A549 (cell line): ENCODE results near the gene CYP27B1. TPM values are rescaled to one million over a fixed set of nuclear protein-coding genes. Genes with fewer than 3 reads are reported as not detected.

Experiments
- ATAC-seq, 2 experiments: fragments of 200-7000 bp in 1 of 2; fragments of >200 bp in 1 of 2; cut with Nextera tagmentation in 1 of 2; cut with Tn5 transposase in 1 of 2; 3 replicates each; pipeline versions ENCODE4 v1.8.0 to v1.9.1; 2018 to 2020; ENCODE audit warnings: mild to moderate bottlenecking in 1 of 2, moderate library complexity in 1 of 2
- CTCF ChIA-PET: fragments of 300-600 bp; sonication (Branson Sonifier 250); formaldehyde crosslinking; extraction: SDS; loops from one replicate; lab custom pipeline; 2021; ENCODE audit warnings: antibody characterized with exemption, inconsistent platforms; lab: Yijun Ruan, JAX
- POLR2A ChIA-PET: fragments of 350-600 bp; formaldehyde crosslinking; extraction: SDS; loops from one replicate; lab custom pipeline; 2021; ENCODE audit warnings: antibody characterized with exemption, inconsistent platforms; lab: Yijun Ruan, JAX
- DNase-seq, 2 experiments: peaks; one replicate each; pipeline versions ENCODE4 v3.0.0 to v3.0.0-alpha.2; 2011 to 2016; ENCODE audit warnings: low read depth in 1 of 2, low spot score in 1 of 2
- FAIRE-seq: peaks from 2 replicates; lab custom pipeline; 2011; peaks lifted over from hg19 to GRCh38; lab: Jason Lieb, UNC
- H3K27ac ChIP-seq, 2 experiments: fragments of >200 bp; sonication (Bioruptor Twin); formaldehyde crosslinking; 3 replicates each; pipeline ENCODE4 v1.5.1; 2016 to 2017
- H3K4me1 ChIP-seq: fragments of >200 bp; sonication (Bioruptor Twin); formaldehyde crosslinking; 3 replicates; pipeline ENCODE4 v1.6.1; 2016
- H3K4me2 ChIP-seq: fragments of >200 bp; sonication (Bioruptor Twin); formaldehyde crosslinking; 3 replicates; pipeline ENCODE4 v1.6.1; 2016
- H3K4me3 ChIP-seq: fragments of >200 bp; sonication (Bioruptor Twin); formaldehyde crosslinking; 3 replicates; pipeline ENCODE4 v1.5.1; 2016
- H3K9me3 ChIP-seq: fragments of >200 bp; sonication (Bioruptor Twin); formaldehyde crosslinking; 3 replicates; pipeline ENCODE4 v1.6.1; 2016
- CBX8 ChIP-seq: fragments of 200-600 bp; sonication (generic); IDR thresholded peaks from 2 replicates; pipeline ENCODE4 v1.6.1; 2016
- CHD2 ChIP-seq: fragments of 150-350 bp; IDR thresholded peaks from 2 replicates; pipeline ENCODE4 v1.6.1; 2014; ENCODE audit warnings: low read length; ENCODE audit not compliant: partially characterized antibody
- EHF ChIP-seq: fragments of 250-450 bp; sonication (Bioruptor Pico); IDR thresholded peaks from 2 replicates; pipeline ENCODE4 v1.5.0; 2020; ENCODE audit warnings: mild to moderate bottlenecking
- EP300 ChIP-seq, 2 experiments: fragments of >200 bp; sonication (Bioruptor Twin); formaldehyde crosslinking; IDR thresholded peaks; 2 replicates in 1 of 2; 3 replicates in 1 of 2; pipeline ENCODE4 v1.6.1; 2016 to 2017
- FOSL2 ChIP-seq, 2 experiments: fragments of 450-650 bp in 1 of 2; fragments of >200 bp in 1 of 2; sonication (Bioruptor Twin) in 1 of 2; formaldehyde crosslinking; IDR thresholded peaks; 2 replicates each; pipeline versions ENCODE4 v1.5.0 to v1.6.1; 2016 to 2020; ENCODE audit warnings: mild to moderate bottlenecking in 1 of 2, moderate library complexity in 1 of 2
- HDAC2 ChIP-seq: fragments of 200-600 bp; sonication (generic); IDR thresholded peaks from 2 replicates; pipeline ENCODE4 v1.6.1; 2016
- HOXB13 ChIP-seq: fragments of 250-450 bp; sonication (Bioruptor Pico); IDR thresholded peaks from 2 replicates; pipeline ENCODE4 v1.5.0; 2020; ENCODE audit warnings: low read depth, mild to moderate bottlenecking, moderate library complexity
- MYC ChIP-seq: IDR thresholded peaks from 2 replicates; pipeline ENCODE4 v1.6.1; 2012; ENCODE audit warnings: mild to moderate bottlenecking, inconsistent platforms, low read length, improper control_type of control experiment, borderline replicate concordance
- PHF8 ChIP-seq: fragments of 200-600 bp; sonication (generic); IDR thresholded peaks from 2 replicates; pipeline ENCODE4 v1.6.1; 2016; ENCODE audit warnings: low read depth, mild to moderate bottlenecking, antibody characterized with exemption, moderate library complexity, borderline replicate concordance
- POLR2AphosphoS2 ChIP-seq: conservative IDR thresholded peaks from 2 replicates; pipeline ENCODE4 v1.6.1; 2012; ENCODE audit warnings: low read length, improper control_type of control experiment, inconsistent platforms
- RARB ChIP-seq: fragments of 250-450 bp; sonication (Bioruptor Pico); IDR thresholded peaks from 2 replicates; pipeline ENCODE4 v1.8.0; 2021; ENCODE audit warnings: mild to moderate bottlenecking, moderate library complexity
- TP53 ChIP-seq: fragments of 250-450 bp; sonication (Bioruptor Pico); IDR thresholded peaks from 2 replicates; pipeline ENCODE4 v1.5.0; 2021; ENCODE audit warnings: mild to moderate bottlenecking, moderate library complexity
- ZC3H11A ChIP-seq: fragments of 450-650 bp; IDR thresholded peaks from 2 replicates; pipeline ENCODE4 v1.6.1; 2014; ENCODE audit warnings: antibody characterized with exemption, mild to moderate bottlenecking
- ZNF302 ChIP-seq: fragments of 250-450 bp; sonication (Bioruptor Pico); IDR thresholded peaks from 2 replicates; pipeline ENCODE4 v1.9.0; 2021; ENCODE audit warnings: inconsistent platforms, mild to moderate bottlenecking, moderate library complexity
- WGBS: methylation state at CpG from one replicate; pipeline ENCODE4 v1.1.6; 2017; ENCODE audit errors: missing lambda C conversion rate; 5-methylcytosine and 5-hydroxymethylcytosine counted together
- polyA plus RNA-seq, 4 experiments: library from polyadenylated mRNA; depleted of rRNA in 3 of 4; stranded (reverse); fragments of >200 nt; fragmentation: RNase III in 1 of 4; extraction: RNeasy Plus Mini Kit Qiagen cat#74134 plus additional on column Dnase treatment in 1 of 4; gene quantifications; 2 replicates in 3 of 4; 3 replicates in 1 of 4; pipeline ENCODE4 v1.2.3, GENCODE V29; 2011 to 2017
- TF ChIP-seq, protein P1 (sequence below): IDR thresholded peaks from 2 replicates; pipeline ENCODE4 v1.6.1; 2012
- TF ChIP-seq, protein P2 (sequence below): fragments of >200 bp; sonication (Bioruptor Twin); formaldehyde crosslinking; IDR thresholded peaks from 2 replicates; pipeline ENCODE4 v1.6.1; 2016
- TF ChIP-seq, protein P3 (sequence below): fragments of 450-650 bp; IDR thresholded peaks from 2 replicates; pipeline ENCODE4 v1.6.1; 2014; ENCODE audit warnings: antibody characterized with exemption
- TF ChIP-seq, protein P4 (sequence below): fragments of >200 bp; sonication (Bioruptor Twin); formaldehyde crosslinking; IDR thresholded peaks from 3 replicates; pipeline ENCODE4 v1.5.1; 2016
- TF ChIP-seq, protein P5 (sequence below): fragments of 250-450 bp; sonication (Bioruptor Pico); IDR thresholded peaks from 2 replicates; pipeline ENCODE4 v1.5.0; 2021; ENCODE audit warnings: mild to moderate bottlenecking, moderate library complexity, borderline replicate concordance
- TF ChIP-seq, protein P6 (sequence below): fragments of >200 bp; sonication (Bioruptor Twin); formaldehyde crosslinking; IDR thresholded peaks from 3 replicates; pipeline ENCODE4 v1.6.1; 2016

The CYP27B1 gene
- polyA plus RNA-seq, 2 of the 4 experiments (the other 2 are of a cell fraction): 1.9 to 2.3 TPM

DNA sequence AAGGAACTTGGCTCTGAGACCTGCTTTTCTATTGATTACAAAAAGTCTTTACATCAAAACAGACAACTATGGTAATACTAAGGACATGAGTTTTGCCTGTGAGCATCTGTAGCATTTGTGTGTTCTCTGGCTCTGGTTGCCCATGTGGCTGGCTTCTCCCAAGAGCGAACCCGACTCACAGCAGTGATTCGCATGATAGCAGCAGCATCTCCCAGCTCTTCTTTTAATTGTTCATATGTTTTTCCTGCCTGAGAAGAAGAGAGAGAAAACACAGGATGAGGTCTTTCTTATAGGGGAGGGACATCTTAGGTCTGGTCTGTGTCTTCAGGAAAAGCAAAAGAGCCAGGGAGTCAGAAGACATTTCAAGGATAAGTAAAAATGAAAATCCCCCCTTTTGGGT is 34.1 kb upstream of the CYP27B1 start:
- no peaks in the 10 kb centered on the region for H3K4me1 ChIP-seq
- POLR2A ChIA-PET: interaction anchor here (2.0 kb wide), 1 partner anchor 29 kb away, joined by 4 read pairs; the partner anchor contains the start of genes EEF1AKMT3 and METTL1
- no peak overlapping the region for H3K4me2 ChIP-seq
- H3K27ac ChIP-seq: no peak overlapping the region
- DNase-seq (no peak), ATAC-seq (no peak), FAIRE-seq (no peak)
- H3K9me3 ChIP-seq: no peaks in the 10 kb centered on the region
- WGBS: 94% methylated on average over 3 of the region's 3 CpGs
- no peak overlapping the region for H3K4me3 ChIP-seq
- TF ChIP-seq EHF: no peak
- no peak for TF ChIP-seq FOSL2 (IDR thresholded peaks at IDR 0.05)
- no peak for TF ChIP-seq FOSL2 (CRISPR knock-in tag; IDR thresholded peaks at IDR 0.05)
- TF ChIP-seq ZNF302 (CRISPR knock-in tag): no peak
- TF ChIP-seq, protein P1, sequence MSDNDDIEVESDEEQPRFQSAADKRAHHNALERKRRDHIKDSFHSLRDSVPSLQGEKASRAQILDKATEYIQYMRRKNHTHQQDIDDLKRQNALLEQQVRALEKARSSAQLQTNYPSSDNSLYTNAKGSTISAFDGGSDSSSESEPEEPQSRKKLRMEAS: no peak
- TF ChIP-seq, protein P2, sequence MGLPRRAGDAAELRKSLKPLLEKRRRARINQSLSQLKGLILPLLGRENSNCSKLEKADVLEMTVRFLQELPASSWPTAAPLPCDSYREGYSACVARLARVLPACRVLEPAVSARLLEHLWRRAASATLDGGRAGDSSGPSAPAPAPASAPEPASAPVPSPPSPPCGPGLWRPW: no peak
- TF ChIP-seq HDAC2: no peak
- no peak for TF ChIP-seq EP300 (IDR thresholded peaks at IDR 0.05)
- TF ChIP-seq, protein P3, sequence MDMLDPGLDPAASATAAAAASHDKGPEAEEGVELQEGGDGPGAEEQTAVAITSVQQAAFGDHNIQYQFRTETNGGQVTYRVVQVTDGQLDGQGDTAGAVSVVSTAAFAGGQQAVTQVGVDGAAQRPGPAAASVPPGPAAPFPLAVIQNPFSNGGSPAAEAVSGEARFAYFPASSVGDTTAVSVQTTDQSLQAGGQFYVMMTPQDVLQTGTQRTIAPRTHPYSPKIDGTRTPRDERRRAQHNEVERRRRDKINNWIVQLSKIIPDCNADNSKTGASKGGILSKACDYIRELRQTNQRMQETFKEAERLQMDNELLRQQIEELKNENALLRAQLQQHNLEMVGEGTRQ: no peak
- TF ChIP-seq, protein P4, sequence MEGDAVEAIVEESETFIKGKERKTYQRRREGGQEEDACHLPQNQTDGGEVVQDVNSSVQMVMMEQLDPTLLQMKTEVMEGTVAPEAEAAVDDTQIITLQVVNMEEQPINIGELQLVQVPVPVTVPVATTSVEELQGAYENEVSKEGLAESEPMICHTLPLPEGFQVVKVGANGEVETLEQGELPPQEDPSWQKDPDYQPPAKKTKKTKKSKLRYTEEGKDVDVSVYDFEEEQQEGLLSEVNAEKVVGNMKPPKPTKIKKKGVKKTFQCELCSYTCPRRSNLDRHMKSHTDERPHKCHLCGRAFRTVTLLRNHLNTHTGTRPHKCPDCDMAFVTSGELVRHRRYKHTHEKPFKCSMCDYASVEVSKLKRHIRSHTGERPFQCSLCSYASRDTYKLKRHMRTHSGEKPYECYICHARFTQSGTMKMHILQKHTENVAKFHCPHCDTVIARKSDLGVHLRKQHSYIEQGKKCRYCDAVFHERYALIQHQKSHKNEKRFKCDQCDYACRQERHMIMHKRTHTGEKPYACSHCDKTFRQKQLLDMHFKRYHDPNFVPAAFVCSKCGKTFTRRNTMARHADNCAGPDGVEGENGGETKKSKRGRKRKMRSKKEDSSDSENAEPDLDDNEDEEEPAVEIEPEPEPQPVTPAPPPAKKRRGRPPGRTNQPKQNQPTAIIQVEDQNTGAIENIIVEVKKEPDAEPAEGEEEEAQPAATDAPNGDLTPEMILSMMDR: no peak
- no peak for TF ChIP-seq RARB (CRISPR knock-in tag)
- TF ChIP-seq, protein P5, sequence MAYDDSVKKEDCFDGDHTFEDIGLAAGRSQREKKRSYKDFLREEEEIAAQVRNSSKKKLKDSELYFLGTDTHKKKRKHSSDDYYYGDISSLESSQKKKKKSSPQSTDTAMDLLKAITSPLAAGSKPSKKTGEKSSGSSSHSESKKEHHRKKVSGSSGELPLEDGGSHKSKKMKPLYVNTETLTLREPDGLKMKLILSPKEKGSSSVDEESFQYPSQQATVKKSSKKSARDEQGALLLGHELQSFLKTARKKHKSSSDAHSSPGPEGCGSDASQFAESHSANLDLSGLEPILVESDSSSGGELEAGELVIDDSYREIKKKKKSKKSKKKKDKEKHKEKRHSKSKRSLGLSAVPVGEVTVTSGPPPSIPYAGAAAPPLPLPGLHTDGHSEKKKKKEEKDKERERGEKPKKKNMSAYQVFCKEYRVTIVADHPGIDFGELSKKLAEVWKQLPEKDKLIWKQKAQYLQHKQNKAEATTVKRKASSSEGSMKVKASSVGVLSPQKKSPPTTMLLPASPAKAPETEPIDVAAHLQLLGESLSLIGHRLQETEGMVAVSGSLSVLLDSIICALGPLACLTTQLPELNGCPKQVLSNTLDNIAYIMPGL (CRISPR knock-in tag): no peak
- TF ChIP-seq, protein P6, sequence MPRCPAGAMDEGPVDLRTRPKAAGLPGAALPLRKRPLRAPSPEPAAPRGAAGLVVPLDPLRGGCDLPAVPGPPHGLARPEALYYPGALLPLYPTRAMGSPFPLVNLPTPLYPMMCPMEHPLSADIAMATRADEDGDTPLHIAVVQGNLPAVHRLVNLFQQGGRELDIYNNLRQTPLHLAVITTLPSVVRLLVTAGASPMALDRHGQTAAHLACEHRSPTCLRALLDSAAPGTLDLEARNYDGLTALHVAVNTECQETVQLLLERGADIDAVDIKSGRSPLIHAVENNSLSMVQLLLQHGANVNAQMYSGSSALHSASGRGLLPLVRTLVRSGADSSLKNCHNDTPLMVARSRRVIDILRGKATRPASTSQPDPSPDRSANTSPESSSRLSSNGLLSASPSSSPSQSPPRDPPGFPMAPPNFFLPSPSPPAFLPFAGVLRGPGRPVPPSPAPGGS: no peak
- CTCF ChIA-PET: interaction anchor here (1.2 to 6.6 kb wide), 10 partner anchors 12 to 103 kb away, joined by 3 to 64 read pairs (median 6); partner anchors contain the start of gene TSFM

DNA sequence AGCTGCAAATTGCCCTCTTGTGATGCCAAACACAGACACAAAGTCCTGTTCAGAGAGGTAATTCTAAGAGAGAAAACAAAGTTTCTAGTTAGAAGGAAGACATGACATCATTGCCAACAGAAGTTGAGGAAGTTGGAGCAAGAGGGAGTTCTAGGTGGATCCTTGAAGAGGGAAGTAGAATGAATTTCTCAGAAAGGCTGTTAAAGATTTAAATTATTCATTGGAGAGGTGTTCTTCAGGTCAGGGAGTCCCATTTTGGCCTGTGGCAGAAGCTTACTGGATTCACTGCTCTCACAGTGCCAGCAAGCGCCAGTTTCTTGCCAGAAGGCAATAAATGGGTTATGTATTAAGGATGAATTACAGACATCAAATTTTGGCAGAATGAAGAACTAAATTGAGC is 31.1 kb upstream of the CYP27B1 start:
- ATAC-seq: no peak
- Histone ChIP-seq H3K9me3 (no peaks in the 10 kb centered on the region), H3K27ac (no peak overlapping the region)
- TF ChIP-seq, protein P3: no peak
- TF ChIP-seq ZC3H11A: no peak
- TF ChIP-seq MYC: no peak
- no peak for TF ChIP-seq EHF
- TF ChIP-seq CHD2: no peak
- no peak for TF ChIP-seq PHF8
- no peak for TF ChIP-seq CBX8
- no peak for TF ChIP-seq FOSL2 (IDR thresholded peaks at IDR 0.05)
- TF ChIP-seq FOSL2 (CRISPR knock-in tag; IDR thresholded peaks at IDR 0.05): no peak
- TF ChIP-seq TP53 (CRISPR knock-in tag): no peak
- TF ChIP-seq POLR2AphosphoS2: no peak
- TF ChIP-seq HOXB13 (CRISPR knock-in tag): no peak
- TF ChIP-seq, all 56 proteins: peak for 0
- DNase-seq: no peak
- no peak for FAIRE-seq
- CTCF ChIA-PET: interaction anchor here (0.7 to 1.9 kb wide), 5 partner anchors 15 to 108 kb away, joined by 3 to 6 read pairs (median 4); partner anchors contain the start of gene TSFM
- Histone ChIP-seq H3K4me1 (peaks cover 11% of the 10 kb centered on the region; the same call in 2 of the 3 replicates), H3K4me2 (no peak overlapping the region), H3K4me3 (no peak overlapping the region)
- POLR2A ChIA-PET: interaction anchor here (1.2 kb wide), 1 partner anchor 31 kb away, joined by 3 read pairs; the partner anchor contains the start of gene CYP27B1
- WGBS: 91% methylated on average over 1 of the region's 1 CpG
